HG03521 (cell line): Measurements from ENCODE around the gene KIFBP.
A peak's percentile ranks its signal among the peaks of the same experiment; 100 is the strongest.
"Not testable (repeated sequence)": the region's sequence is repeated elsewhere in the genome, so short reads cannot be mapped to it uniquely, and the experiment has no call there.

Source experiments
- ATAC-seq: cut with Tn5 transposase; IDR thresholded peaks from one replicate; pipeline ENCODE4 v1.9.1; 2021; ENCODE audit warnings: mild to moderate bottlenecking, moderate library complexity; ENCODE audit not compliant: unreplicated experiment

The KIFBP gene, protein sequence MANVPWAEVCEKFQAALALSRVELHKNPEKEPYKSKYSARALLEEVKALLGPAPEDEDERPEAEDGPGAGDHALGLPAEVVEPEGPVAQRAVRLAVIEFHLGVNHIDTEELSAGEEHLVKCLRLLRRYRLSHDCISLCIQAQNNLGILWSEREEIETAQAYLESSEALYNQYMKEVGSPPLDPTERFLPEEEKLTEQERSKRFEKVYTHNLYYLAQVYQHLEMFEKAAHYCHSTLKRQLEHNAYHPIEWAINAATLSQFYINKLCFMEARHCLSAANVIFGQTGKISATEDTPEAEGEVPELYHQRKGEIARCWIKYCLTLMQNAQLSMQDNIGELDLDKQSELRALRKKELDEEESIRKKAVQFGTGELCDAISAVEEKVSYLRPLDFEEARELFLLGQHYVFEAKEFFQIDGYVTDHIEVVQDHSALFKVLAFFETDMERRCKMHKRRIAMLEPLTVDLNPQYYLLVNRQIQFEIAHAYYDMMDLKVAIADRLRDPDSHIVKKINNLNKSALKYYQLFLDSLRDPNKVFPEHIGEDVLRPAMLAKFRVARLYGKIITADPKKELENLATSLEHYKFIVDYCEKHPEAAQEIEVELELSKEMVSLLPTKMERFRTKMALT

GRCh38 chr10:68988530-68989316, at the start of gene KIFBP:
TSS of gene KIFBP (plus strand) at chr10:68988803. CDS start at chr10:68988833, 30 bp downstream.
- peak; percentile 72 for ATAC-seq

DNA sequence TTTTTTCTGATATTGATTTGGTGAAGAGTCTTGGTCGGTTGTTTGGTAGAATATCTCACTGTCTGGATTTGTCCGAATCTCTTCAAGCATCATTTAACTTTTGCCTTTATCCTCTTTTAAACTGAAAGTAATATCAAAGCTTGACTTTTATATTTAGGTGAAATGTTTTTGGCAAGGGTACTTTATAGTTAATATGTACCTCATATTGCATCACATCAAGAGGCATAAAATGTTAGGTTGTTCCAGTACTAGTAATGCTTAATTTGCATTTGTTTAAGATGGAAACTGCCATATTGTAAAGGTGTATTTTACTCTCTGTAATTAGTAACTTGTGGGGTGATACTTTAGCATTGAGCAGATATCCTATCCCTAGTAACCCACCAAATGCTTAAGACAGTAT, 49.7 kb upstream of the KIFBP start:
- no peak for ATAC-seq

DNA sequence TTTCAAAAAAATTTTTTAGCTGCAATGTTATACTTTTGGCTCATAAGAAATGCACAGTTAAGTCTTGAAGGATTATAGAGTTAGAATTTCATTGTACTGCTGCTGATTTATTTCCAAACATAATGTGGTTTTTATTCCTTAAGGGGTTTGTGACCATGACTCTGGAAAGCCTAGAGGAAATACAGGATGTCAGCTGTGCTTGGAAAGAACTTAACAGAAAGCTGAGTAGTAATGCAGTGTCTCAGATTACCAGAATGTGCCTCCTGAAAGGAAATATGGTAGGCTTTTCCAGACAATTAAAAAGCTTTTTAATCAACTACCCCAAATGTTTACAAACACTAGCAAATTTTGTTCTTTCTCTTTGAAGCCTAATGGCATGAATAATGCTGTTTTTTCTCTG, 47.7 kb upstream of the KIFBP start:
- ATAC-seq, result not testable (repeated sequence)

DNA sequence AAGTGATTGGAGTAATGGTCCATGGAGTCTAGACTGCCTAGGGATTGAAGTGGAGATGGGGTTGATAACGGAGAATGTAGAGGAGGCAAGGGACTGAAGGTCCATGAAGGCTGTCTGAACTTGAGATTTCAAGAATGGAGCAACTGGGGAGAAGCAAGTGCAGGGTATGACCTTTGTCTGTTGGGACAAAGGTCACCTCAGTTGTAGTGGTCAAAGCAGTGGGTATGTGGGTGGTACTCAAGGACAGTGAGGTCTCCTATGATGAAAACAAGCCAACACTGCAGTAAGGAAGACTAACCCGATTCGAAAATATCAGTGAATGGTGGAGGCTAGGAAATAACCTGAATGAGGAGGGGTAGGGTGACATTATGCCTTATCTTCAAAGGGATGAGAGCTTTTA, 38.0 kb upstream of the KIFBP start:
- no peak for ATAC-seq

DNA sequence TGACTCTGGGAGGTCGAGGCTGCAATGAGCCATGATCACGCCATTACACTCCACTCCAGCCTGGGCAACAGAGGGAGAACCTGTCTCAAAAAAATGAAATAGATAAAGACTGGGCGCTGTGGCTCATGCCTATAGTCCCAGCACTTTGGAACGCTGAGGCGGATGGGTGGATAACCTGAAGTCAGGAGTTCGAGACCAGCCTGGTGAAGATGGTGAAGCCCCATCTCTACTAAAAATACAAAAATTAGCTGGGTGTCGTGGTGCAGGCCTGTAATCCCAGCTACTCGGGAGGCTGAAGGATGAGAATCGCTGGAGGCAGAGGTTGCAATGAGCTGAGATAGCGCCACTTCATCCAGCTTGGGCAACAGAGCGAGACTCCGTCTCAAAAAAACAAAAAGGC, 33.7 kb upstream of the KIFBP start:
- ATAC-seq, result no peak

DNA sequence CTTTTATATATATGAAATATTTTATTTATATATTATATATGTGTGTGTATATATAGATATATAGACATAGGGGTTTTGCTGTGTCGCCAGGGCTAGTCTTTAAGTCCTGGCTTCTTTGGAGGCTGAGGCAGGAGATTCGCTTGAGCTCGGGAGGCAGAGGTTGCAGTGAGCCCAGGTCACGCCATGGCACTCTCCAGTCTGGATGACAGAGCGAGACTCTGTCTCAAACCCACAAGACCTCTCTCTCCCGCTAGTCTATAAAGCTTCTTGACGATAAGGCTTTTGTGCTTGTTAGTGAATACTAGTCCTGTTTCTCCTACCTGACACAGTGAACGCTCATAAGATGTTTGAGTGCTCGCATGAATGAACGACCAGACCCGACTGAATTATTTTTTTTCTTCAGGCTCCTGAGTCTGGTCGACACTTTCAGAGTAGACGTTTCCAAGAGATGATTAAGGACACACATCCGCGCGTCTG, 33.2 kb upstream of the KIFBP start:
- no peak for ATAC-seq

GRCh38 chr10:68955832-68956532, 32.6 kb upstream of the KIFBP start, which contains the start of gene DDX21:
TSS of gene DDX21 (plus strand) at chr10:68956170. CDS start at chr10:68956226, 56 bp downstream.
- peak; percentile 68 for ATAC-seq

GRCh38 chr10:68957284-68957615, 31.4 kb upstream of the KIFBP start:
- no peak for ATAC-seq

DNA sequence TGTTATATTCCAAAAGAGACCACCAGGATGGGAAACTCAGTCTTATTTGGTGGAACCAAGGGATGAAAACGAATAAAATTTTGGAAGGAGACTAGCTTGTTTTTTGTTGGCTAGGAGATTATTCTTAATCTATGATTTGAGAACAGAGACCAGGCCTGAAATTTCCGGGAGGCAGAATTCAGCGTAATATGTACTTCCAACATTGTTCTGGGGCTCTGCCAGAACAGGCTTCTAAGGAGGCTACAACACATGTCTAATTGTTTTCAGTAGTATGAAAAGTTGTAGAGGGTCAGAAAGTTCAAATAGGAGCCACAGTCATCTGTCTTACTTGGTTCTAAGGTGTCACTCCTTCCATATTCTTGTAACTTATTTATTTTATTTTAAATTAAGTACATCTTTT, 30.9 kb upstream of the KIFBP start:
- ATAC-seq, result no peak

DNA sequence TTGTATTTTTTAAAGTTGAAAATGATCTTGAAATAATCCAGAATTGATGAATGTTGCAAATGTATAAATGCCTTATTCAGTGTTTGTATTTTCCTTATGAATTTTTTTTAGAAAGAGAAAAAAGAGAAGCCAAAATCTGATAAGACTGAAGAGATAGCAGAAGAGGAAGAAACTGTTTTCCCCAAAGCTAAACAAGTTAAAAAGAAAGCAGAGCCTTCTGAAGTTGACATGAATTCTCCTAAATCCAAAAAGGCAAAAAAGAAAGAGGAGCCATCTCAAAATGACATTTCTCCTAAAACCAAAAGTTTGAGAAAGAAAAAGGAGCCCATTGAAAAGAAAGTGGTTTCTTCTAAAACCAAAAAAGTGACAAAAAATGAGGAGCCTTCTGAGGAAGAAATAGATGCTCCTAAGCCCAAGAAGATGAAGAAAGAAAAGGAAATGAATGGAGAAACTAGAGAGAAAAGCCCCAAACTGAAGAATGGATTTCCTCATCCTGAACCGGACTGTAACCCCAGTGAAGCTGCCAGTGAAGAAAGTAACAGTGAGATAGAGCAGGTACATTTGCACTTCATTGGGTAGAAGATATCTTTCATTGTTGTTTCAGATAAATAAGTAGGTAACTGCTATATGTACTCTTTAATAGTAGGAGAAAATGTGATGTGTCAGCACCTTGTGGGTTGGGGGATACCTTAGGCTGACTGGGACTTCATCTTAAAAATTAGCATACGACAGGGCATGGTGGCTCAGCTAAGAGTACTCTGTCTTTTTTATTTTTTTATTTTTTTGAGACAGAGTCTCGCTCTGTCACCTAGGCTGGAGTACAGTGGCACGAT, 28.7 kb upstream of the KIFBP start:
- ATAC-seq, result no peak

GRCh38 chr10:68963151-68963550, 25.5 kb upstream of the KIFBP start:
- ATAC-seq, result no peak

DNA sequence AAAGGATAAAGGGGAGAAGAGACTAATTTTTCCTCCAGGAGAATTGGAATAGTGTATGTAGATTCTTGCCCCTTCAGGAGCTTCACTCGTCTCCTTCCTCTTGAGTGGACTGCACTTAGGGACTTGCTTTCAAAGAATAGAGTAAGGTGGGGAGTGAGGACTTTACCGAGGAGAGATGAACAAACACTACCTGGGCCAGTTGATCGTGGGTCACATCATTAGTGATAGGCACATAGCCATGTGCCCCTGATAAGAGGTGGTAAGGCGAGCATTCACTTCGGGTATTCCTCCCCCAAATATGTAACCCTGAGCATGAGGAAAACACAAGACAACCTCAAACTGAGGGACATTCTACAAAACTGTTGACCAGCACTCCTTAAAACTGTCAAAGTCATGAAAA, 14.6 kb upstream of the KIFBP start:
- no peak for ATAC-seq

- ATAC-seq, result not testable (repeated sequence)
Observed at GRCh38 chr10:68975936-68976473, 12.6 kb upstream of the KIFBP start.

GRCh38 chr10:68979738-68980137, 8.9 kb upstream of the KIFBP start:
- not testable (repeated sequence) for ATAC-seq

DNA sequence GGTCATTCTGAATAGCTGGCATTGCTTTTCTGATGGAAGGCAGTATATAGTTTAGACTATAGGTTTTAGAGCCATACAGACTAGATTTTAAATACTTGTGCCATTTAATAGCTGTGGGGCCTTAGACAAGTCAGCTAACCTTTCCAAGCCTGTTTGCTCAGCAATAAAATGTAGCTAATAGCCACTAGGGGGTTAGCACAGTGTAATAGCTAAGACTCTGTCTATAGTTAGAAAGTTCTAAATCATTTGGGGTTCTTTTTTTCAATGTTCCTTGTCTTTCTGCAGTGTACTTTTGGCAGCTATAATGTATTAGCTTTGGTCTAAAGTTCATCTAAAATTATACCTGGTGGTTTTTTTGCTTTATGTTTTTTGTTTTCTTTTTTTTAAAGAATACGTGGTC, 7.5 kb upstream of the KIFBP start:
- ATAC-seq, result no peak

DNA sequence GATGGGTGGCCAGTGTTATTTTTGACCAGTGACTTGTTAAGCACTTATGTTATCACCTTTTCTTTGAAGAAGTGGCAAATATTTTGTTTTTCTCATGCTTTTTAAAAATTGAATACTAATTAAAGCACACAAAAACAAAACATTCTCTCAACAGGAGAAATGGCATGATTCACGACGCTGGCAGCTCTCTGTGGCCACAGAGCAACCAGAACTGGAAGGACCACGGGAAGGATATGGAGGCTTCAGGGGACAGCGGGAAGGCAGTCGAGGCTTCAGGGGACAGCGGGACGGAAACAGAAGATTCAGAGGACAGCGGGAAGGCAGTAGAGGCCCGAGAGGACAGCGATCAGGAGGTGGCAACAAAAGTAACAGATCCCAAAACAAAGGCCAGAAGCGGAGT, 6.2 kb upstream of the KIFBP start:
- no peak for ATAC-seq

DNA sequence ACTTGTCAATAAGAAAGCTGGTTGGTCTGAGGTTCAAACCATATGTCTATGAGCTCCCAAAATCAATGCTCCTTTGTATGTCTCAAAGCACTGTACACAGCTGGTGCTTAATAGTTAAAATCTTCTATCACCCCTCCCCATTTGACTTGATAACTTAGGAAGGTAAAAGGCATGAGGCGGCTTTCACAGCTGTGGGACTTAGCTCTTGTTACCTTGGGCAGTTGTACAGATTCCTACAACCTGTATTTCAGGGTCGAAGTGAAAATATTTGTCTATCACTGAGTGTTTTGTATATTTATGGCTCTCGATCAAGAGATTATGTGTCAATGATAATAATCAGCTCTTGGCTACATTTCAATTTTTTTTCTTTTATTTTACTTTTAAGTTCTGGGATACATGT, 992 bp upstream of the KIFBP start:
- ATAC-seq, result no peak

DNA sequence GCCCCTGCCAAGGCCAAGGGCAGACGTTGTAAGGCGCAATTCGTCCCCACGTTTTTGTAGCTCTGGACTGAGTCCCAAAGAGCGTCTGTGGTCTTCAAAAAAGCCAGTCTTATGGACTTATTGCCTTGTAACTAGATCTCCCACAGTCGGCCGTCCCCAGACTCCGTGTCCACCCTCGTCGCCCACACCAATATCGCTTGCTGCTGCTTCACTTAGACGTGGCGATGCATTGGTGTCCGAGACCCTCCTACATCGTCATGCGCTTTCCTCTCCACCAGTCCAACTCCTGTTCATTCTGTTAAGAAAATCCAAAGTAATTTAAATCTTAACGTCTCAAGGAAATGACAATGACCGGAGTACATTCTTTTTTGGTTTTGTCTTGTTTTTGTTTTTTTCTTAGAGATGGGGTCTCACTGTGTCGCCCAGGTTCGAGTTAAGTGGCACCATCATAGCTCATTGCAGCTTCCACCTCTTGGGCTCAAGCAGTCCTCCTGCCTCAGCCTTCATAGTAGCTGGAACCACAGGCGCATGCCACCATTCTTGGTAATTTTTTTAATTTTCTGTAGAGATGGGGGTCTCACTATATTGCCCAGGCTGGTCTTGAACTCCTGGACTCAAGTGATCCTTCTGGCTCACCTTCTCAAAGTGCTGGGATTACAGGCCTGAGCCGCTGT, 851 bp downstream of the KIFBP start:
- ATAC-seq, result no peak
